CD4-positive, alpha-beta T cell treated with Interleukin-1 beta for 1 hour (primary cell): Measurements from ENCODE around the gene NUP62CL.
"Not testable (repeated sequence)": the region's sequence is repeated elsewhere in the genome, so short reads cannot be mapped to it uniquely, and the experiment has no call there.

Experiments used
- DNase-seq, 2 donors: peaks; one replicate each; pipeline ENCODE4 v3.0.0-alpha.2; 2020 to 2022

The NUP62CL gene

GRCh38 chrX:107205770-107206696 lies at the start of gene NUP62CL, which contains the start of gene DNAAF6:
Gene NUP62CL (minus strand): TSS chrX:107206433. CDS start chrX:107175146, 31,287 bp downstream.
Gene DNAAF6 (plus strand): TSS chrX:107206611. CDS start chrX:107212876, 6,265 bp downstream.
- DNase-seq, result peak; percentile 82 to 84

- DNase-seq, result no peak
Observed at GRCh38 chrX:107228486-107228819, 22.2 kb upstream of the NUP62CL start.

GRCh38 chrX:107227780-107228485 lies 21.7 kb upstream of the NUP62CL start:
- DNase-seq, result no peak

- no peak for DNase-seq
Observed at GRCh38 chrX:107226757-107227156, 20.5 kb upstream of the NUP62CL start.

GRCh38 chrX:107213477-107213876 lies 7.2 kb upstream of the NUP62CL start:
- DNase-seq, result no peak

- no peak for DNase-seq
Observed at GRCh38 chrX:107207943-107208342, 1.7 kb upstream of the NUP62CL start.

GRCh38 chrX:107207089-107207488 lies 856 bp upstream of the NUP62CL start:
- no peak for DNase-seq

- no peak for DNase-seq
Observed at GRCh38 chrX:107206697-107207065, 448 bp upstream of the NUP62CL start.

- DNase-seq, result no peak
Observed at GRCh38 chrX:107204068-107204605, 2.1 kb downstream of the NUP62CL start.

GRCh38 chrX:107199491-107199890 lies 6.7 kb downstream of the NUP62CL start:
- DNase-seq, result no peak

- not testable (repeated sequence) for DNase-seq
Observed at GRCh38 chrX:107198074-107198473, 8.2 kb downstream of the NUP62CL start.

- DNase-seq, result no peak
Observed at GRCh38 chrX:107197319-107197718, 8.9 kb downstream of the NUP62CL start.

- DNase-seq, result no peak
Observed at GRCh38 chrX:107171369-107172102, 34.7 kb downstream of the NUP62CL start.

- DNase-seq, result no peak
Observed at GRCh38 chrX:107168712-107169111, 37.5 kb downstream of the NUP62CL start.

- DNase-seq, result no peak
Observed at GRCh38 chrX:107168257-107168656, 38.0 kb downstream of the NUP62CL start.

- no peak for DNase-seq
Observed at GRCh38 chrX:107167163-107167921, 38.9 kb downstream of the NUP62CL start.

GRCh38 chrX:107157618-107158017 lies 48.6 kb downstream of the NUP62CL start:
- not testable (repeated sequence) for DNase-seq

- DNase-seq, result not testable (repeated sequence)
Observed at GRCh38 chrX:107155621-107156430, 50.4 kb downstream of the NUP62CL start.

- peak in 1 of 2 donors; percentile 3 for DNase-seq
Observed at GRCh38 chrX:107154787-107155620, 51.2 kb downstream of the NUP62CL start.

- no peak for DNase-seq
Observed at GRCh38 chrX:107153005-107153404, 53.2 kb downstream of the NUP62CL start.
